DMS 273 (cell line): ENCODE data around the gene MDFI.

Experiments used
- DNase-seq: peaks from one replicate; lab custom pipeline; 2025; ENCODE audit not compliant: unreplicated experiment; lab: John Stamatoyannopoulos, UW

Gene MDFI

GRCh38 chr6:41648921-41649320 is 10.7 kb downstream of the MDFI start:
- peak; percentile 57 for DNase-seq

- no peak for DNase-seq
These were observed 11.3 kb downstream of the MDFI start for GRCh38 chr6:41649596-41649995.

GRCh38 chr6:41650120-41650519 is 11.9 kb downstream of the MDFI start:
- DNase-seq = no peak

- DNase-seq = no peak
These were observed 13.1 kb downstream of the MDFI start for GRCh38 chr6:41651246-41651961.

- DNase-seq = no peak
These were observed 13.8 kb downstream of the MDFI start for GRCh38 chr6:41651962-41652657.

- DNase-seq = peak; percentile 66
These were observed 14.8 kb downstream of the MDFI start for GRCh38 chr6:41652866-41653652.

GRCh38 chr6:41653691-41654090 is 15.4 kb downstream of the MDFI start:
- no peak for DNase-seq

GRCh38 chr6:41654151-41654697 is 16.0 kb downstream of the MDFI start:
- DNase-seq = no peak

GRCh38 chr6:41654698-41655151 is 16.5 kb downstream of the MDFI start:
- DNase-seq = no peak

- DNase-seq = no peak
These were observed 16.9 kb downstream of the MDFI start for GRCh38 chr6:41655176-41655575.

GRCh38 chr6:41655646-41656001 is 17.4 kb downstream of the MDFI start:
- DNase-seq = no peak

- no peak for DNase-seq
These were observed 17.9 kb downstream of the MDFI start for GRCh38 chr6:41656002-41656691.

- DNase-seq = no peak
These were observed 19.1 kb downstream of the MDFI start for GRCh38 chr6:41657131-41658094.

GRCh38 chr6:41658636-41659035 is 20.4 kb downstream of the MDFI start:
- DNase-seq = no peak

GRCh38 chr6:41659935-41660334 is 21.7 kb downstream of the MDFI start:
- DNase-seq = no peak

- no peak for DNase-seq
These were observed 25.3 kb downstream of the MDFI start for GRCh38 chr6:41663568-41663967.

GRCh38 chr6:41664271-41664670 is 26.0 kb downstream of the MDFI start:
- DNase-seq = no peak

GRCh38 chr6:41667195-41667594 is 28.9 kb downstream of the MDFI start:
- DNase-seq = no peak

- DNase-seq = no peak
These were observed 30.7 kb downstream of the MDFI start for GRCh38 chr6:41668968-41669367.
